ENCODE results near the gene RFX1.

GRCh38 chr19:13954185-13954584 lies 51.9 kb downstream of the RFX1 start:
- TF ChIP-seq EZH2 (IDR thresholded peaks at IDR 0.05) (no peak), POLR2AphosphoS5 (IDR thresholded peaks at IDR 0.05; ENCODE audit: borderline replicate concordance, low read depth, low read length) (no peak)
